ENCODE data around the gene EPSTI1. TPM values are rescaled to one million over a fixed set of nuclear protein-coding genes. Genes with fewer than 3 reads are reported as not detected.

The EPSTI1 gene
- total RNA-seq, 1 donor from 2014 or later = 6.0 TPM

DNA sequence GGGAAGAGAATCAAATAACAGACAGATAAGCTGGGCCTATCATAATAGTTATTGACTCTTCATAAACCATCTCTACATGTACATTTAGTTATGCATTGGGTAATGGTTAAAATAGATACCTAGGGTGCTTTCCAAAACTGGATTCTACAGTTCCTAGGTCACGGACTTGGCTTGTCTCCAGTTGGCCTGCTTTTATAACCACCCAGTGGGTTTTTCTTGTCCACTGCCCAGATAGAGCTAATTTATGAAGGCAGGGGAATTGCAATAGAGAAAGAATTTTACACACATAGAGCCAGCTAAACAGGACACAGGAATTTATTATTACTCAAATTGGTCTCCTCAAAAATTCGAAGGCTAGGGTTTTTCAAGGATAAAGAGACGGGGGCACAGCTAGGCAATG, 113.3 kb downstream of the EPSTI1 start:
- Mint-ChIP-seq H3K27me3 (peaks cover 26% of the 10 kb centered on the region), H3K4me1 (ENCODE audit: low read depth) (peaks cover 16% of the 10 kb centered on the region), H3K36me3 (ENCODE audit: insufficient read depth) (peaks cover 1% of the 10 kb centered on the region), H3K27ac (no peak overlapping the region), H3K4me3 (ENCODE audit: low read depth) (no peak overlapping the region), H3K9me3 (ENCODE audit: low read depth) (peaks cover 3% of the 10 kb centered on the region)
- TF ChIP-seq CTCF (IDR thresholded peaks at IDR 0.05; ENCODE audit: unreplicated experiment) = no peak
- DNase-seq (ENCODE audit: low spot score, unreplicated experiment) = no peak

DNA sequence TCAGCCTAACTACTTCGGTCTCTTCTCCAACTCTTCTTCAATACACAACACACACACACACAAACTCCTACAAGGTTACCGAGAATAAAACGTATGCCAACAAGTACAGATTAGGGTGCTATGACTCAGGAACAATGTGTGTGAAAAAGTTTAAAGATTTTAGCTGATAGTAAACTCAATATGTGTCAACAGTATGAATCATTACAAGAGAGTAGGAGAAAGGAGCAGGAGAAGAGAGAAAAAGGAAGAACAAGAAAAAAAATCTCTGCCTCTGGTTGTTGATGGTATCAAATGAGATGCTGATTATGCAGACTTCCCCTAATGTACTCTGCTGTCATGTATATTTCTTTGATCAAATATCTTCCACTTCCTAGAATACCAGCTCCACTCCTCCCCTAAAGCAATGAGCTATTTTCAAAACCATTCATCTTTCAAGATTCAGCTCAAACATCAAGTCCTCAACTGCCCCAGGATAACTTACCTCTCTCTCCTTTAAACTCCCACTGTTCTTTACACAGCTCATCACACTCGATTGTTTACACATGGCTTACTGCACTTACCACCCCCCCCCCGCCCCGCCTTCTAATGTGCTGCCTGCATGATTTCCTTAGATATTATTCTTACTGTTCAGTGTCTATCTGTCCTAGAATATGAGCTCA, 115.0 kb downstream of the EPSTI1 start:
- DNase-seq (ENCODE audit: low spot score, unreplicated experiment) = no peak
- peaks cover 14% of the 10 kb centered on the region for H3K4me1 Mint-ChIP-seq (ENCODE audit: low read depth)
- no peak for TF ChIP-seq CTCF (IDR thresholded peaks at IDR 0.05; ENCODE audit: unreplicated experiment)
- no peak overlapping the region for H3K4me3 Mint-ChIP-seq (ENCODE audit: low read depth)
- H3K9me3 Mint-ChIP-seq (ENCODE audit: low read depth) = peaks cover 3% of the 10 kb centered on the region
- no peak overlapping the region for H3K27ac Mint-ChIP-seq
- peaks cover 1% of the 10 kb centered on the region for H3K36me3 Mint-ChIP-seq (ENCODE audit: insufficient read depth)
- peaks cover 40% of the 10 kb centered on the region for H3K27me3 Mint-ChIP-seq

DNA sequence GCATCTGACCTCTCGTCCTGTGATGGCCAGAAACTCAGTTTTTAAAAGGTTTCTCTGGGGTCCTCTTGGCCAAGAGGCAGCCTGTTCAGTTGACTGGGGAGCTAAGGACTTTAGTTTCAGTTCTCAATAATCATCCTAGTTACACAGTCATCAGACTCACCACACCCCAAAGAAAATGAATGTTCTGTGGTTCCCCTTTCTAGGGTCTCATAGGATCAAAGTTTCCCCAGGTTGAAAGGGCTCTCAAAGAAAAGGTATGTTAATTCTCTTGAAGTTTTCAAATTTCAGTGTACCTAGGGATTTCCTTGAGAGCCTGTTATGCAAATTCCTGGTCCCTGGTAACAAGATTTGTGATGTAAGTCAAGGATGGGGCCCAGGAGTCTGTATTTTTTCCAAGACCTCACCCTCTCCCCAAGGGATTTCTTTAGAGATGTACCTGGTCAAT, 115.7 kb downstream of the EPSTI1 start:
- DNase-seq (ENCODE audit: low spot score, unreplicated experiment) = no peak
- Mint-ChIP-seq H3K9me3 (ENCODE audit: low read depth) (peaks cover 3% of the 10 kb centered on the region), H3K27me3 (peaks cover 47% of the 10 kb centered on the region), H3K4me1 (ENCODE audit: low read depth) (peaks cover 16% of the 10 kb centered on the region), H3K4me3 (ENCODE audit: low read depth) (no peak overlapping the region), H3K36me3 (ENCODE audit: insufficient read depth) (peaks cover 1% of the 10 kb centered on the region), H3K27ac (no peak overlapping the region)
- no peak for TF ChIP-seq CTCF (IDR thresholded peaks at IDR 0.05; ENCODE audit: unreplicated experiment)

DNA sequence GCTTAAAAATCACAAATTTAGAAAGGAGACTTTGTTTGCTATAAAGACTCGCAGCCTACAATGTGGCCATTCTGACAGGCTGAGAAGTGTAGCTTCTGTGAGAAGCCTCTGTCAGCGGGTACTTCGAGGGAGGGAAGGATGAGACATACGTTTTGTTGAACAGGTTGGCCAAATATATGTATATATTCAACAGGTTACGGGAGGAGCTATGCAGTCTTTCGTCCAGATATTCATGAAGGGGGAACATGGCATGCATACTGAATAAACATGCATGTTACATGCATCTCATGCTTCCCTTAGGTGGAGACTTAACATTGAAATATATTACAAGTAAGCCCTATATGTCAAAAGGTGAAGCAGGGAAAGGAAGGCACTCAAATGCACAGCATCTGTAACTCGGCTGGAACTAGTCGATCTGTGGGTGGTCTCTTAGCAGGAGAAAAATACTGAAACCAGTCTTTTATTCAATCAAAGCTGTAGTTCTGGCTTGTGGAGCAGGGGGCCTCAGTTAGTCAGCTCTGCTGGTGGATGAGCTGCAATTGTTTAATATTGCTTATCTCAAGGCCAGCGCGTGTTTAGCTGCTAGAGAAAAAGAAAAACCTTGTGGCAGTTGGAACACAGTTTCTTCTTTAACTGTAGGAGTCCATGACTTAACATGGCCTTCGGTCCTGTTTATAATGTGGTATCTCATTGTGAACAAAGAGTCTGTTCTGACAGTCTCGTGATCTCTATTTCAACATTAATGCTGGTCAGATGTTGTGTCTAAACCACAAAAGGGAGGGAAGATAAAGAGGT, 116.4 kb downstream of the EPSTI1 start:
- H3K4me3 Mint-ChIP-seq (ENCODE audit: low read depth) = no peak overlapping the region
- H3K27ac Mint-ChIP-seq = no peak overlapping the region
- H3K4me1 Mint-ChIP-seq (ENCODE audit: low read depth) = peaks cover 20% of the 10 kb centered on the region
- H3K9me3 Mint-ChIP-seq (ENCODE audit: low read depth) = peaks cover 3% of the 10 kb centered on the region
- DNase-seq (ENCODE audit: low spot score, unreplicated experiment) = no peak
- H3K27me3 Mint-ChIP-seq = peaks cover 52% of the 10 kb centered on the region
- TF ChIP-seq CTCF (IDR thresholded peaks at IDR 0.05; ENCODE audit: unreplicated experiment) = peak; percentile 42
- H3K36me3 Mint-ChIP-seq (ENCODE audit: insufficient read depth) = peaks cover 1% of the 10 kb centered on the region

DNA sequence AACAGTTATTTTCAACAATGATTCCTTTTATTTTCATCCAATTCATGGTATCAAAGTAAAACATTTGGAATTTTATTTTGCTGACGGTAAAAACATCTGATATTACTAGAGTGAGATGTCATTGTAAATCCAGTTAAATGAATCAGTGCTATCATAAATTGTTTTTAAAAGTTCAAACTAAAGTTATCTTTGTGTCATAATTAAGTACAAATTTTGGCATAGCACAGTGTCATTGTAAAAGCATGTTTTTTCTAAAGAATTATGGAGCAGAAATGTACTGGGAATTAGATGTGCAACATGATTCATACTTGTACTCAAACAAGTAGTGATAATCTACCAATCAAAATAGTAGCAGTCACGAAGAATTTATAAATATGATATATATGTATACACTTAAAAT, 117.8 kb downstream of the EPSTI1 start:
- peaks cover 1% of the 10 kb centered on the region for H3K36me3 Mint-ChIP-seq (ENCODE audit: insufficient read depth)
- TF ChIP-seq CTCF (IDR thresholded peaks at IDR 0.05; ENCODE audit: unreplicated experiment) = no peak
- DNase-seq (ENCODE audit: low spot score, unreplicated experiment) = no peak
- H3K4me1 Mint-ChIP-seq (ENCODE audit: low read depth) = peaks cover 21% of the 10 kb centered on the region
- no peak overlapping the region for H3K27ac Mint-ChIP-seq
- H3K9me3 Mint-ChIP-seq (ENCODE audit: low read depth) = peaks cover 3% of the 10 kb centered on the region
- H3K4me3 Mint-ChIP-seq (ENCODE audit: low read depth) = no peak overlapping the region
- H3K27me3 Mint-ChIP-seq = peaks cover 56% of the 10 kb centered on the region

All from progenitor cell of endocrine pancreas (in vitro differentiated cells).